Panc1 (cell line): ENCODE measurements around the gene ASPRV1. TPM values are rescaled to one million over a fixed set of nuclear protein-coding genes. Genes with fewer than 3 reads are reported as not detected.

Source experiments
- ATAC-seq: fragments of 200-7000 bp; cut with Tn5 transposase; 2 replicates; pipeline ENCODE4 v1.9.1; 2020; ENCODE audit warnings: mild to moderate bottlenecking, moderate library complexity
- BruUV-seq: library from RNA; stranded (reverse); fragments of 400-500 nt; replicated peaks from 2 replicates; lab custom pipeline; 2021; lab: Mats Ljungman, UMichigan
- CTCF ChIA-PET: fragments of 300-600 bp; sonication (Branson Sonifier 250); formaldehyde crosslinking; loops from one replicate; lab custom pipeline; 2022; ENCODE audit warnings: antibody characterized with exemption; lab: Charles Lee
- POLR2A ChIA-PET: fragments of 300-600 bp; sonication (Branson Sonifier 250); formaldehyde crosslinking; loops from one replicate; lab custom pipeline; 2022; ENCODE audit warnings: antibody characterized with exemption; lab: Charles Lee
- DNase-seq: peaks from one replicate; pipeline ENCODE4 v3.0.0-alpha.2; 2010; ENCODE audit warnings: low read depth, low spot score
- H3K27ac ChIP-seq: 2 replicates; pipeline ENCODE4 v1.5.1; 2011; ENCODE audit warnings: mild to moderate bottlenecking, low read length, inconsistent platforms
- H3K27me3 ChIP-seq: fragments of 200-500 bp; sonication (Bioruptor generic); 2 replicates; pipeline ENCODE4 v1.6.0; 2014; ENCODE audit warnings: low read length, inconsistent platforms; ENCODE audit not compliant: control insufficient read depth, insufficient read depth
- H3K36me3 ChIP-seq: fragments of 200-500 bp; sonication (Bioruptor generic); 2 replicates; pipeline ENCODE4 v1.5.1; 2014; ENCODE audit warnings: inconsistent platforms, mild to moderate bottlenecking, low read length, moderate library complexity; ENCODE audit not compliant: control insufficient read depth, insufficient read depth
- H3K4me1 ChIP-seq: 2 replicates; pipeline ENCODE4 v1.5.1; 2011; ENCODE audit warnings: inconsistent platforms, mild to moderate bottlenecking, low read length, moderate library complexity; ENCODE audit not compliant: control insufficient read depth, insufficient read depth
- H3K4me3 ChIP-seq, 2 experiments: 2 replicates each; pipeline ENCODE4 v1.5.1; 2011 to 2012; ENCODE audit warnings: low read depth in 2 of 2, low read length in 2 of 2, mild to moderate bottlenecking in 2 of 2, inconsistent platforms in 1 of 2, moderate library complexity in 1 of 2
- H3K9me3 ChIP-seq: fragments of 200-500 bp; sonication (Bioruptor generic); 2 replicates; pipeline ENCODE4 v1.5.1; 2014; ENCODE audit warnings: low read depth, mild to moderate bottlenecking, inconsistent platforms, low read length, moderate library complexity; ENCODE audit not compliant: control insufficient read depth, insufficient read depth
- CTCF ChIP-seq: fragments of 450-650 bp; IDR thresholded peaks from 2 replicates; pipeline ENCODE4 v1.5.1; 2017; ENCODE audit warnings: mild to moderate bottlenecking
- POLR2AphosphoS5 ChIP-seq: IDR thresholded peaks from 2 replicates; pipeline ENCODE4 v1.6.1; 2012; ENCODE audit warnings: mild to moderate bottlenecking, low read depth, low read length, moderate library complexity
- REST ChIP-seq, 2 experiments: IDR thresholded peaks; 2 replicates each; pipeline ENCODE4 v1.6.1; 2011 to 2012; ENCODE audit warnings: low read depth in 2 of 2, control low read depth in 1 of 2, low read length in 1 of 2, mild to moderate bottlenecking in 1 of 2, moderate library complexity in 1 of 2; ENCODE audit not compliant: insufficient read depth in 1 of 2
- SIN3A ChIP-seq: IDR thresholded peaks from 2 replicates; pipeline ENCODE4 v1.6.1; 2012; ENCODE audit warnings: low read depth, mild to moderate bottlenecking, low read length, moderate library complexity, borderline replicate concordance; ENCODE audit not compliant: insufficient read depth
- TCF7L2 ChIP-seq: IDR thresholded peaks from 2 replicates; pipeline ENCODE4 v1.6.1; 2011; ENCODE audit warnings: mild to moderate bottlenecking, low read depth, low read length, inconsistent platforms
- in situ Hi-C: cut with HindIII; loops from 2 replicates; pipeline ENCODE4 v1.10.0; 2016; ENCODE audit warnings: low sequenced_read_pairs, low pct_unique_long_range_greater_than_20kb
- intact Hi-C: fragments of 100-400 bp; cut with micrococcal nuclease; formaldehyde crosslinking; loops from one replicate; pipeline ENCODE4 v1.10.0; 2022; ENCODE audit not compliant: unreplicated experiment
- total RNA-seq: library from RNA; stranded (reverse); gene quantifications from one replicate; pipeline ENCODE4 v1.2.1, GENCODE V29; 2021; ENCODE audit not compliant: unreplicated experiment

Gene ASPRV1
- total RNA-seq, 1 experiment from 2014 or later: 0.21 TPM

- no TSS peak for BruUV-seq
- in situ Hi-C loops: no loop called here
- no peak for ATAC-seq
- Histone ChIP-seq H3K36me3 (no peaks in the 10 kb centered on the region), H3K9me3 (no peaks in the 10 kb centered on the region), H3K4me3 (no peak overlapping the region), H3K27ac (no peak overlapping the region), H3K4me1 (no peaks in the 10 kb centered on the region), H3K27me3 (no peaks in the 10 kb centered on the region)
- TF ChIP-seq TCF7L2 (no peak), CTCF (no peak), POLR2AphosphoS5 (no peak), REST (IDR thresholded peaks at IDR 0.05; ENCODE audit: insufficient read depth in 1 of 2, low read depth in 2 of 2, low read length in 1 of 2) (no peak), SIN3A (no peak)
- CTCF ChIA-PET: no interaction called here
- no peak for DNase-seq
- intact Hi-C loops: no loop called here
- POLR2A ChIA-PET: no interaction called here
These were observed 18.7 kb upstream of the ASPRV1 start for GRCh38 chr2:69979902-69980807.

GRCh38 chr2:69977906-69978482, 16.6 kb upstream of the ASPRV1 start:
- ChIA-PET CTCF (no interaction called here), POLR2A (no interaction called here)
- no peak overlapping the region for H3K27ac ChIP-seq
- ATAC-seq (no peak; the same call in 1 of the 2 replicates), DNase-seq (no peak)
- no peaks in the 10 kb centered on the region for H3K4me1 ChIP-seq
- intact Hi-C loops: no loop called here
- no peaks in the 10 kb centered on the region for H3K36me3 ChIP-seq
- BruUV-seq: no TSS peak
- no peaks in the 10 kb centered on the region for H3K9me3 ChIP-seq
- in situ Hi-C loops: no loop called here
- H3K4me3 ChIP-seq: no peak overlapping the region
- no peak for TF ChIP-seq SIN3A
- no peak for TF ChIP-seq POLR2AphosphoS5
- no peak for TF ChIP-seq REST (IDR thresholded peaks at IDR 0.05; ENCODE audit: insufficient read depth in 1 of 2, low read depth in 2 of 2, low read length in 1 of 2)
- no peak for TF ChIP-seq TCF7L2
- no peak for TF ChIP-seq CTCF
- H3K27me3 ChIP-seq: no peaks in the 10 kb centered on the region
